GM12878 (cell line): ENCODE measurements around the gene CACNA2D3. TPM values are rescaled to one million over a fixed set of nuclear protein-coding genes. Genes with fewer than 3 reads are reported as not detected.

Experiments
- ATAC-seq: fragments of 200-7000 bp; cut with Tn5 transposase; 3 replicates; pipeline ENCODE4 v1.9.1; 2020; ENCODE audit warnings: mild to moderate bottlenecking, moderate library complexity
- BruUV-seq: library from RNA; stranded (reverse); fragments of 400-500 nt; replicated peaks from 2 replicates; lab custom pipeline; 2021; lab: Mats Ljungman, UMichigan
- CTCF ChIA-PET: fragments of 300-600 bp; sonication (Branson Sonifier 250); formaldehyde crosslinking; extraction: SDS; loops from one replicate; lab custom pipeline; 2021; ENCODE audit warnings: inconsistent platforms; lab: Yijun Ruan, JAX
- POLR2A ChIA-PET: fragments of 350-600 bp; formaldehyde crosslinking; extraction: SDS; loops from one replicate; lab custom pipeline; 2021; ENCODE audit warnings: inconsistent platforms; lab: Charles Lee
- RAD21 ChIA-PET: fragments of 300-600 bp; sonication (Branson Sonifier 250); formaldehyde crosslinking; loops from one replicate; lab custom pipeline; 2023; ENCODE audit warnings: antibody characterized with exemption; ENCODE audit not compliant: unreplicated experiment; lab: Charles Lee
- SMC1A ChIA-PET: fragments of 300-600 bp; sonication (Branson Sonifier 250); formaldehyde crosslinking; loops from one replicate; lab custom pipeline; 2023; ENCODE audit not compliant: unreplicated experiment, uncharacterized antibody; lab: Charles Lee
- DNase-seq: peaks from one replicate; pipeline ENCODE4 v3.0.0-alpha.2; 2011; ENCODE audit warnings: low read depth, low spot score
- FAIRE-seq: peaks from 3 replicates; lab custom pipeline; 2011; peaks lifted over from hg19 to GRCh38; lab: Jason Lieb, UNC
- H2AFZ ChIP-seq: 2 replicates; pipeline ENCODE4 v1.6.0; 2011; ENCODE audit warnings: low read depth, low read length, control low read depth; ENCODE audit not compliant: control insufficient read depth
- H3K27ac ChIP-seq: 2 replicates; pipeline ENCODE4 v1.5.1; 2011; ENCODE audit warnings: control low read depth; ENCODE audit not compliant: control insufficient read depth, insufficient read depth
- H3K27me3 ChIP-seq, 2 experiments: replicated peaks in 1 of 2; 2 replicates each; pipeline versions ENCODE4 v1.6.0 to v1.6.1; 2011; ENCODE audit warnings: low read length in 1 of 2; ENCODE audit not compliant: control insufficient read depth in 2 of 2, insufficient read depth in 2 of 2
- H3K36me3 ChIP-seq, 2 experiments: 2 replicates each; pipeline ENCODE4 v1.5.1; 2011; ENCODE audit warnings: low read length in 1 of 2; ENCODE audit not compliant: control insufficient read depth in 2 of 2, insufficient read depth in 2 of 2
- H3K4me1 ChIP-seq: 2 replicates; pipeline ENCODE4 v1.6.1; 2011; ENCODE audit warnings: mild to moderate bottlenecking, low read length, moderate library complexity, mixed read lengths; ENCODE audit not compliant: control insufficient read depth, insufficient read depth
- H3K4me2 ChIP-seq: 2 replicates; pipeline ENCODE4 v1.6.0; 2011; ENCODE audit warnings: control low read depth; ENCODE audit not compliant: control insufficient read depth, insufficient read depth
- H3K4me3 ChIP-seq: fragments of 200-600 bp; sonication (generic); 2 replicates; pipeline ENCODE4 v1.5.1; 2016
- H3K79me2 ChIP-seq: 2 replicates; pipeline ENCODE4 v1.6.0; 2011; ENCODE audit warnings: low read length; ENCODE audit not compliant: control insufficient read depth, insufficient read depth
- H3K9ac ChIP-seq: 2 replicates; pipeline ENCODE4 v1.8.0; 2011; ENCODE audit warnings: low read length, control low read depth, mixed read lengths; ENCODE audit not compliant: control insufficient read depth, insufficient read depth
- H3K9me3 ChIP-seq: replicated peaks from 3 replicates; pipeline ENCODE4 v1.5.1; 2011; ENCODE audit warnings: mild to moderate bottlenecking, low read length; ENCODE audit not compliant: control insufficient read depth, insufficient read depth
- H4K20me1 ChIP-seq: 2 replicates; pipeline ENCODE4 v1.6.0; 2011; ENCODE audit not compliant: control insufficient read depth, insufficient read depth
- BMI1 ChIP-seq: fragments of 450-650 bp; IDR thresholded peaks from 2 replicates; pipeline ENCODE4 v1.6.1; 2016; ENCODE audit warnings: mild to moderate bottlenecking, moderate library complexity, borderline replicate concordance
- CBFB ChIP-seq: IDR thresholded peaks from 2 replicates; pipeline ENCODE4 v1.6.1; 2016; ENCODE audit warnings: antibody characterized with exemption, low read depth
- CEBPZ ChIP-seq: fragments of 150-350 bp; IDR thresholded peaks from 2 replicates; pipeline ENCODE4 v1.6.1; 2016; ENCODE audit warnings: low read depth, low read length
- DPF2 ChIP-seq: fragments of 450-650 bp; IDR thresholded peaks from 2 replicates; pipeline ENCODE4 v1.6.1; 2017; ENCODE audit warnings: mild to moderate bottlenecking
- ESRRA ChIP-seq: IDR thresholded peaks from 2 replicates; pipeline ENCODE4 v1.6.1; 2012; ENCODE audit warnings: mild to moderate bottlenecking, low read length, improper control_type of control experiment
- EZH2 ChIP-seq: IDR thresholded peaks from 2 replicates; pipeline ENCODE4 v1.6.1; 2012; ENCODE audit warnings: low read depth, mild to moderate bottlenecking, control low read depth, inconsistent platforms, low read length, borderline replicate concordance; ENCODE audit not compliant: control insufficient read depth
- MYB ChIP-seq: fragments of 150-350 bp; IDR thresholded peaks from 2 replicates; pipeline ENCODE4 v1.6.1; 2014; ENCODE audit warnings: mild to moderate bottlenecking, low read depth, low read length, borderline replicate concordance
- RB1 ChIP-seq: fragments of 450-650 bp; formaldehyde crosslinking; IDR thresholded peaks from 2 replicates; pipeline ENCODE4 v1.6.1; 2017; ENCODE audit warnings: mild to moderate bottlenecking, borderline replicate concordance
- SIX5 ChIP-seq: IDR thresholded peaks from 2 replicates; pipeline ENCODE4 v1.6.1; 2011; ENCODE audit warnings: mild to moderate bottlenecking, low read depth, low read length, moderate library complexity; ENCODE audit not compliant: severe bottlenecking
- SKIL ChIP-seq: fragments of 450-650 bp; IDR thresholded peaks from 2 replicates; pipeline ENCODE4 v1.6.1; 2017; ENCODE audit warnings: mild to moderate bottlenecking, low read depth, inconsistent platforms; ENCODE audit not compliant: poor library complexity, severe bottlenecking
- SMARCA5 ChIP-seq: fragments of 450-650 bp; IDR thresholded peaks from 2 replicates; pipeline ENCODE4 v1.6.1; 2017; ENCODE audit warnings: mild to moderate bottlenecking
- SP1 ChIP-seq: IDR thresholded peaks from one replicate; pipeline ENCODE4 v1.6.1; 2011; ENCODE audit warnings: low read depth, low read length
- SRF ChIP-seq, 2 experiments: IDR thresholded peaks; 2 replicates each; pipeline ENCODE4 v1.6.1; 2011; ENCODE audit warnings: low read depth in 2 of 2, low read length in 2 of 2, mild to moderate bottlenecking in 1 of 2, moderate library complexity in 1 of 2
- USF1 ChIP-seq: IDR thresholded peaks from 2 replicates; pipeline ENCODE4 v1.6.1; 2011; ENCODE audit warnings: borderline replicate concordance, low read depth, mild to moderate bottlenecking, moderate library complexity, mixed read lengths, low read length; ENCODE audit not compliant: insufficient read depth; ENCODE audit errors: extremely low read length
- YBX1 ChIP-seq: fragments of 450-650 bp; IDR thresholded peaks from 2 replicates; pipeline ENCODE4 v1.6.1; 2016; ENCODE audit warnings: antibody characterized with exemption
- WGBS: methylation state at CpG from one replicate; pipeline ENCODE4 v1.1.6; 2016; ENCODE audit warnings: low lambda C conversion rate; ENCODE audit not compliant: insufficient replicate concordance, insufficient coverage; ENCODE audit errors: missing lambda C conversion rate; 5-methylcytosine and 5-hydroxymethylcytosine counted together
- in situ Hi-C: fragments of 300-500 bp; cut with MboI; formaldehyde crosslinking; loops from 9 replicates; pipeline ENCODE4 v1.14.3; 2018; ENCODE audit warnings: mixed read lengths
- intact Hi-C: fragments of 100-400 bp; cut with micrococcal nuclease; formaldehyde crosslinking; loops from one replicate; pipeline ENCODE4 v1.14.2; 2022; ENCODE audit not compliant: unreplicated experiment
- polyA plus RNA-seq, 11 experiments: library from polyadenylated mRNA; depleted of rRNA in 4 of 11; unstranded in 6 of 11; stranded (reverse) in 5 of 11; fragments of >200 nt; fragmentation: Nextera tagmentation in 4 of 11; fragmentation: Illumina TruSeq in 1 of 11; extraction: Ambion mirVana in 4 of 11; extraction: Trizol in 1 of 11; gene quantifications; 1 replicate in 1 of 11; 2 replicates in 10 of 11; pipeline versions ENCODE4 v1.2.1 to v1.2.3, GENCODE V29; 2011 to 2016; ENCODE audit warnings: inconsistent platforms in 2 of 11, missing spikeins in 2 of 11, low read depth in 1 of 11
- total RNA-seq, 4 experiments: library from RNA; depleted of rRNA in 3 of 4; stranded (reverse); fragments of >200 nt in 3 of 4; fragmentation: Illumina TruSeq in 1 of 4; extraction: Trizol in 1 of 4; gene quantifications; 2 replicates each; pipeline versions ENCODE4 v1.2.1 to v1.2.3, GENCODE V29; 2013 to 2021

CACNA2D3 gene
- total and polyA plus RNA-seq, 10 of the 15 experiments (the other 5 are each of a cell fraction or from before 2014, with no cell fraction given), result not detected

DNA sequence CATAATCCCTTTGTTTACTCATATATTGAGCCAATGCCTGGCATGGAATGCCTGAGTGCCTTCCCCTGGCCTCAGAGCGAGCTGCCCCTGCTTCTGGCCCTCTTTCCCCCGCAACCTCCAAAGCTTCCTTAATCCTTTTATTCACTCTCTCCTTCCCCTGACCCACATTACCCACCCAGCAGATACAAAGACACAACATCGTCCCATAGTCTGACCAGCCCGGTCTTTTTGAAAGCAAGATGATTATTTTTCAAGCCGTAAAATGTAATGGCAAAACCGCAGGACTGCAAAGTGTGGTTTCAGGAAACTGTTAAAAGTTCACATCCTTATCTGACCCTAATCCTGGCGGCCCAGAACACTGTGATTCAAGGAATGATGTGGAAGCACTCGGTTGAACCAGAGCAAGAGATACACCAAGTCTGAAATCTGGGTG is 883.9 kb downstream of the CACNA2D3 start:
- Histone ChIP-seq H2AFZ (no peak overlapping the region), H3K27ac (no peak overlapping the region), H3K4me2 (no peak overlapping the region), H4K20me1 (no peaks in the 10 kb centered on the region), H3K4me1 (no peaks in the 10 kb centered on the region), H3K9ac (no peak overlapping the region), H3K36me3 (no peaks in the 10 kb centered on the region), H3K27me3 (peaks cover 0 to 2% of the 10 kb centered on the region in 2 experiments; a peak in 2 of 4 replicates), H3K79me2 (no peaks in the 10 kb centered on the region), H3K9me3 (no peaks in the 10 kb centered on the region), H3K4me3 (no peak overlapping the region)
- DNase-seq (no peak), ATAC-seq (no peak), FAIRE-seq (no peak)
- in situ Hi-C loops, result no loop called here
- no TSS peak for BruUV-seq
- RAD21 ChIA-PET, result no interaction called here
- 9% methylated on average over 8 of the region's 8 CpGs for WGBS
- no peak for TF ChIP-seq SP1
- no peak for TF ChIP-seq MYB
- TF ChIP-seq SRF (IDR thresholded peaks at IDR 0.05; ENCODE audit: low read depth in 2 of 2, low read length in 2 of 2), result no peak
- no peak for TF ChIP-seq YBX1
- TF ChIP-seq RB1, result no peak
- no peak for TF ChIP-seq CBFB
- TF ChIP-seq SIX5, result no peak
- no peak for TF ChIP-seq BMI1
- no peak for TF ChIP-seq EZH2
- no peak for TF ChIP-seq CEBPZ
- no peak for TF ChIP-seq USF1
- TF ChIP-seq ESRRA, result no peak
- TF ChIP-seq SKIL, result no peak
- no peak for TF ChIP-seq DPF2
- no peak for TF ChIP-seq SMARCA5
- CTCF ChIA-PET, result no interaction called here
- intact Hi-C loops, result no loop called here
- SMC1A ChIA-PET, result no interaction called here
- POLR2A ChIA-PET, result no interaction called here
